ENCODE results near the gene SPANXB1.
"Not testable (repeated sequence)": the region's sequence is repeated elsewhere in the genome, so short reads cannot be mapped to it uniquely, and the experiment has no call there.

Gene SPANXB1, protein sequence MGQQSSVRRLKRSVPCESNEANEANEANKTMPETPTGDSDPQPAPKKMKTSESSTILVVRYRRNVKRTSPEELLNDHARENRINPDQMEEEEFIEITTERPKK

DNA sequence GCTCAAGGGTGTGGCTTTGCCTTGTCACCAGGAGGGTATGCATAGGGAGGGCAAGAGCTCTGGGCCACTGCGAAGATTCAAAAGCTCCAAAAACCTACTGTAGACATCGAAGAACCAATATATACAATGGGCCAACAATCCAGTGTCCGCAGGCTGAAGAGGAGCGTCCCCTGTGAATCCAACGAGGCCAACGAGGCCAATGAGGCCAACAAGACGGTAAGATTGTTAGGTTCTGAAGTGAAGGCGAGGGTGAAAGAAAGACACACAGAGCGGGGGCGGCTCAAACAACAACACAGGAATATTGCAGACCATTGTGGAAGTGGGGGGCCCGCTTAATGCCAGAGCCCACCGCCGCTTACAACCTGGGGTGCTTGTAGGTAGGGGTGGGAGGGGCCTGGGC is at the start of gene SPANXB1:
TSS of gene SPANXB1 (plus strand) at position 27 of the 400 bp plus-strand sequence. CDS start at position 127, 100 bp downstream.
- not testable (repeated sequence) for DNase-seq (ENCODE audit: low read depth)

DNA sequence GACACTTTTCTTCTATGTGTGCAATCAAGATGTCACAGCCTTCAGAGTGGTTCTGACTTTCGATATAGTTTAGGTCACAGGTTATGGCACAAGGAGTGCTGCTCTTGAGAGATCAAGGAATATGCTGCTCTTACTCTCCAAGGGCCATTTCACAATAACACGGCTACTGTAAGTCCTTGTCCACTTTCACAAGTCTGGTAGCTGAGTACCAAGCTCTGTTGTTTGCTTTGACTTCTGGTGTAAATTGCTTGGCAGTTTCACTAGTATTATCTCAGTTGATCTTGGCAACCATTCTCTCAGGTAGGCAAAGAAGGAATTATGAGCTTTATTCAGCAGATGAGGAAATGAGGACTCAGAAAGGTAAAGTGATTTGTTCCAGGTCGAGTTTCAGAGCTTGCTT is 35.4 kb upstream of the SPANXB1 start:
- no peak for DNase-seq (ENCODE audit: low read depth)

DNA sequence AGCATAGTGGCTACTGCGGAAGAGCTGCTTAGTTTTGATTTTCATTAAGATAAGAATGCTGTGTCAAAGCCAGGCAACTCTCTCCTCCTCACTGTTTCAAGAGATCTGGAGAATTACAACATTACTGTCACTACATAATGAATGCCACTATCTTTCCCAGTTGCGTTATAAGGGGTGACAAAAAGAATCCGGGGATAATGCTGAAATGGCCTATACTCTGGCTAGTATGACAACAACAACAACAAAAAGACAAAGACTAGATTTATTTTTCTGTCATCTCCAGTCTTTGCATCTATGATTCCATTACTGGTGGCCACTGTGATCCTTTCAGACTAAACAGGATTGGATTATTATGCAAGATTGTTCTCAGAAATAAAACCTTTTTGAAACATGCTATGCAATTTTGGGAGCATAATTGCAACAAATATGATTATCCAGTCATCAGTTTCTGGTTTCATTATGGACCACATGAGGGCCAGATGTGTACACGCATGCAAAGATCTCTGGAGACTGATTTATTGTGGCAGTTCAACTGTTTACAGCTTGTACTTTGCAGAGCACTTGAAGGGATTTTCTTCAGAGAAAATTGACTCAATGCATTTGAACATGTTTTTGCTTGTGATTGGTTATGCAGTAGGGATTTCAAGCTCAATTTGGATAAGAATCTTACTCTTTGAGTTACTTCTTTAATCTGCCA is 31.1 kb upstream of the SPANXB1 start:
- DNase-seq (ENCODE audit: low read depth): no peak

DNA sequence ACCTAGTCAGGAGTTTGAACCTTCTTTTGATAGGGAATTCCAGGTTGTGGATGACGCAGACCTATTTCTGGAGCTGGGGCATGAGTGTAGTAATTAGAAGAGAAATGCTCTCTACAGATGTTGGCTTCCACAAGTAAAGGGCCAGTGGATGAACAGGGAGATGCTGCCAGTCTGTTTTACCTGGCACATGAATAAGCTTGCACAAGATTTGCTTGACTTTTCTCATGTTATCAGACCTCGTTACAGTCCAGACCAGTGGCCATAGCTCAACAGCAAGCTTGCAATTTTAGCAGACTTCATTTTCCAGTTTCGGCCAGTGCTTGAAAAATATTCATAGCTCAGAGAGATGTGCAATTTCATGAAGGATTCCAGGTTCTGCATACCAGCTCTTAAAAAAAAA is 26.9 kb upstream of the SPANXB1 start:
- DNase-seq (ENCODE audit: low read depth): no peak

DNA sequence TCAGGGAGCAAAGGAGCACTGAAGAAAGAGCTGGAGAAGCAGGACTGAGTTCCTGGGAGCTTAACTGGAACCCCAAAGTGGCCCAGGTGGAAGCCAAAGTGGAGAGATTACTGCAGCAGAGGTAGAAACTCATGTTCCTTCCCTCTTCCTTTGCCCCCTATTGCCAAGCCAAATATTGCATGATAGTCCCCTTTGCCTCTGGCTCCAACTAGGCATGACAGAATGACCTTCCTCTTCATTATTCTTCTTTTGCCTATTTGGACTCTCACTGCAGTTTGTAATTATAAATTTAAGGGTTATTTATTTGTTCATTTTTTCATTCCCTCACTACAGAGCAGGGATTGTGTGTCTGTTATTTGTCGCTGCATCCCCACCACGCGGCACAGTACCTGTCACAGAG is 22.1 kb upstream of the SPANXB1 start:
- no peak for DNase-seq (ENCODE audit: low read depth)

DNA sequence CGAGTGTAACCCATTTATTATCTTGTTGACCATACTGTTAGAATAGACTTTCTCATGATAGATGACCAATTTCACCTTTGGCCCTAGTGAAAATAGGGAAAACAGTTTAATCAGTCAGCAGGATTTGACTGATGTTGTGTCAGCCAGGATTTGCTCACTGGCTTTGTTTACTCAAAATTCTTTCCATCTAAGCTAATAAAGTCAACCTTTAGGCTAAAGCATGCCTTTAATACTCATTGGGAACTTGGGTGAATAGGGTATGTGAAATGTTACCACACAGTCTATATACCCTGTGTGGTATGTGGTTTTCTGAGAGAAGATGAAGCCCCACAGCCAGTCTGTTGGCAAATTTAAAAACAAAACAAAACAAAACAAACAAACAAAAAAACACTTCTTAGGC is 18.7 kb upstream of the SPANXB1 start:
- no peak for DNase-seq (ENCODE audit: low read depth)

DNA sequence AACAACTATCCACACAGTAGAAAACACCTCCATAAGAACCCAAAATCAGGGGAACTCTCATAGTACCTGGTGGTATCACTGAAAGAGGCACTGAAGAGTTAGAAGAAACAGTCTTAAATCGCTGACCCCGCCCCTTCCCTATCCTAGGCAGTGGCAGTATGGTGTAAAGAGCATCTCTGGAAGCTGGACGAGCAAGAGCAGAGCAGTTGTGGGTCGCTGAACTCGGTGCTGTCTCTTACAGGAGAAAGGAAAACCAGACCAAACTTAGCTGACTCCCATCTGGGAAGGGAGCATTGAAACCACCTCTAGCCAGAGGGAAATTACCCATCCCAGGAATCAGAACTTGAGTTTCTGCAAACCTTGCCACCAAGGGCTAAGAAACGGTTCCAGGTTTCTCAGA is 2.8 kb downstream of the SPANXB1 start:
- not testable (repeated sequence) for DNase-seq (ENCODE audit: low read depth)

DNA sequence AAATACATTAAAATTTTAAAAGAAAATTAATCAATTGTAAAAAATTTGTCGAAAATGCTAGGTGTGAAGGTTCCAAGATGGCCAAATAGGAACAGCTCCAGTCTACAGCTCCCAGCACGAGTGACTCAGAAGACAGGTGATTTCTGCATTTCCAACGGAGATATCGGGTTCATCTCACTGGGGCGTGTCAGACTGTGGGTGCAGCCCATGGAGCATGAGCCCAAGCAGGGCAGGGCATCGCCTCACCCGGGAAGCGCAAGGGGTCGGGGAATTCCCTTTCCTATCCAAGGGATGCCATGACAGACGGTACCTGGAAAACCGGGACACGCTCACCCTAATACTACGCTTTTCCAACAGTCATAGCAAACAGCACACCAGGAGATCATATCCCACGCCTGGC is 41.9 kb downstream of the SPANXB1 start:
- not testable (repeated sequence) for DNase-seq (ENCODE audit: low read depth)

DNA sequence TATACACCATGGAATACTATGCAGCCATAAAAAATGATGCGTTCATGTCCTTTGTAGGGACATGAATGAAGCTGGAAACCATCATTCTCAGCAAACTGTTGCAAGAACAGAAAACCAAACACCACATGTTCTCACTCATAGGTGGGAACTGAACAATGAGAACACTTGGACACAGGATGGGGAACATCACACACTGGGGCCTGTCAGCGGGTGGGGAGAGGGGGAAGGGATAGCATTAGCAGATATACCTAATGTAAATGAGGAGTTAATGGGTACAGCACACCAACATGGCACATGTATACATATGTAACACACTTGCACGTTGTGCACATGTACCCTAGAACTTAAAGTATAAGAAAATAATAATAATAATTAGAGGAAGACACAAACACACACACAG is 47.5 kb downstream of the SPANXB1 start:
- not testable (repeated sequence) for DNase-seq (ENCODE audit: low read depth)

DNA sequence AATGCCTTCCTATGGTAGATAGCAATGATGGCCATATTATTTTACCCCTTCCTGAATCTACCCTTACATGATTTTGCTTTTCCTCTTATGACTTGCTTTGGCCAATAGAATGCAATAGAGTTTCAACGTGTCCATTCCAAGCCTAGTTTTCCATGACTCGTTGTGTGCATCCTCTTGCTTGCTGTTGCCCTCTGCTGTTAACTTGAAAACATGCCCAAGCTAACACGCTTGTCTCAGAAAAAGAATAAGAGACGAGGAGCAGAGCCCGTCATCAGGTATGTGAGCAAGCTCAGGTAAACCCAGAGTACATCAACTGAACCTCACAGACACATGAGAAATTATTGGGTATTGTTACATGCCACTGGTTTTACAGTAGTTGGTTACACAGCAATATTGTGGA is 49.7 kb downstream of the SPANXB1 start:
- DNase-seq (ENCODE audit: low read depth): not testable (repeated sequence)
